BLaER1 (cell line): ENCODE data around the gene ITGA11.
A peak's percentile ranks its signal among the peaks of the same experiment; 100 is the strongest.

ENCODE experiments used
- H3K27ac ChIP-seq: shearing (Covaris generic); formaldehyde crosslinking; 2 replicates; pipeline ENCODE4 v1.8.1; 2022
- H3K27me3 ChIP-seq: shearing (Covaris generic); formaldehyde crosslinking; 2 replicates; pipeline ENCODE4 v1.8.1; 2022
- H3K36me3 ChIP-seq: shearing (Covaris generic); formaldehyde crosslinking; 2 replicates; pipeline ENCODE4 v1.8.1; 2022
- H3K4me1 ChIP-seq: shearing (Covaris generic); formaldehyde crosslinking; 2 replicates; pipeline ENCODE4 v1.8.1; 2022
- H3K4me2 ChIP-seq: shearing (Covaris generic); formaldehyde crosslinking; 2 replicates; pipeline ENCODE4 v1.8.1; 2022
- H3K4me3 ChIP-seq: shearing (Covaris generic); formaldehyde crosslinking; 2 replicates; pipeline ENCODE4 v1.8.1; 2022
- H3K9ac ChIP-seq: shearing (Covaris generic); formaldehyde crosslinking; 2 replicates; pipeline ENCODE4 v1.8.1; 2022
- H3K9me3 ChIP-seq: shearing (Covaris generic); formaldehyde crosslinking; 2 replicates; pipeline ENCODE4 v1.8.1; 2022
- H4K20me1 ChIP-seq: shearing (Covaris generic); formaldehyde crosslinking; 2 replicates; pipeline ENCODE4 v1.8.1; 2022
- Cebpa-rat ChIP-seq: shearing (Covaris generic); IDR thresholded peaks from 2 replicates; pipeline ENCODE4 v1.8.1; 2022

Gene ITGA11

DNA sequence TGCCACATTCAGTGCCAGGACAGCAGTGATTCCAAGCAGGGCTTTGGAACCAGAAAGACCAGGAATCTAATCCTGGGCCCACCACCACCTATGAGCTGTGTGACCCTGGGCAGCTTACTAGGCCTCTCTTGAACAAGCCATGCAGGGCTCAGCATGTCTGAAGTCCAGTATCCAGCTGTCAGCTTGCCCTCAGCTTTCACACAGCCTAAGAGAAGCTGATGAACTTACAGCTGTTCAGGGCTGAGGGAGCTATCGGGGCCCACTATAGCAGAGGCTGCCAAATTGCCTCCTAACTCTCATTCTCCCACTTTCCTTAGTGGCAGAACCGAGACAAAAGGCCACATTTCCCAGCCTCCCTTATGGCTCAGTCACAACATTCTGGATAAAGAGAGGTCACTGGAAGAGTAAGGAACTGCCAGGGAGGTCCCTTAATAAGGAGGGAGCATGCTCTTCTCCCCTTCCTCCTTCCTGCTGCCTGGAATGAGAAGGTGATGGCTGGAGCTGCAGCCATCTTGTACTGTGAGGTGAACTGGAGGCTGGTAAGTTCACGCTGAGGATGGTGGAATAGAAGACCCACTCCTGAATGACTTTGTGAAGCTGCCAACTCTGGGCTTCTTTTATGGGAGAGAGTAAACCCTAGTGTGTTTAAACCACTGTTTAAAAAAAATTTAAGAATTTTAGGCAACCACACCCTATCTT is 120.0 kb downstream of the ITGA11 start:
- no peak overlapping the region for H3K4me2 ChIP-seq
- no peak overlapping the region for H3K4me3 ChIP-seq
- H3K9ac ChIP-seq, result no peak overlapping the region
- no peaks in the 10 kb centered on the region for H3K27me3 ChIP-seq
- H3K9me3 ChIP-seq, result no peaks in the 10 kb centered on the region
- peaks cover 21% of the 10 kb centered on the region for H3K4me1 ChIP-seq
- H3K36me3 ChIP-seq, result no peaks in the 10 kb centered on the region
- H4K20me1 ChIP-seq, result no peaks in the 10 kb centered on the region
- no peak for TF ChIP-seq Cebpa-rat
- H3K27ac ChIP-seq, result no peak overlapping the region

DNA sequence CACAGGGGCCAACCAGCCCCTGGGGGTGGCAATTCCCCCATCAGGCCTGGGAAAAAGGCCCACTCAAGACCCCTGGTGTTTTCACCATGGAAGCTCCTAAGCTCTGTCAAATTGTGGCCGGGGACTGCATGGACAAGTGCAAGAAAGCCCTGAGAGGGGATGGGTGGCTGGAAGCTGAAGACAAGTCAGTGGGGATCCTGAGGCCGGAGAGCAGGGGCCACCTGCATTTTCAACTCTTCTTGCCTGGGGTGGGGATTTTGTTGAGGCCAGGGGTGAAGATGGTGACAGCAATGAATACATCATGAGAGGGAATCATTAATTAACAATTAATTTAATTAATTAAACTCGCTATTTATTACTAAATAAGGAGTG is 120.5 kb downstream of the ITGA11 start:
- Histone ChIP-seq H3K9ac (no peak overlapping the region), H3K9me3 (no peaks in the 10 kb centered on the region), H3K27me3 (no peaks in the 10 kb centered on the region), H3K36me3 (no peaks in the 10 kb centered on the region), H3K4me2 (no peak overlapping the region), H3K4me3 (no peak overlapping the region), H3K4me1 (peaks cover 24% of the 10 kb centered on the region), H3K27ac (no peak overlapping the region), H4K20me1 (no peaks in the 10 kb centered on the region)
- TF ChIP-seq Cebpa-rat, result no peak

DNA sequence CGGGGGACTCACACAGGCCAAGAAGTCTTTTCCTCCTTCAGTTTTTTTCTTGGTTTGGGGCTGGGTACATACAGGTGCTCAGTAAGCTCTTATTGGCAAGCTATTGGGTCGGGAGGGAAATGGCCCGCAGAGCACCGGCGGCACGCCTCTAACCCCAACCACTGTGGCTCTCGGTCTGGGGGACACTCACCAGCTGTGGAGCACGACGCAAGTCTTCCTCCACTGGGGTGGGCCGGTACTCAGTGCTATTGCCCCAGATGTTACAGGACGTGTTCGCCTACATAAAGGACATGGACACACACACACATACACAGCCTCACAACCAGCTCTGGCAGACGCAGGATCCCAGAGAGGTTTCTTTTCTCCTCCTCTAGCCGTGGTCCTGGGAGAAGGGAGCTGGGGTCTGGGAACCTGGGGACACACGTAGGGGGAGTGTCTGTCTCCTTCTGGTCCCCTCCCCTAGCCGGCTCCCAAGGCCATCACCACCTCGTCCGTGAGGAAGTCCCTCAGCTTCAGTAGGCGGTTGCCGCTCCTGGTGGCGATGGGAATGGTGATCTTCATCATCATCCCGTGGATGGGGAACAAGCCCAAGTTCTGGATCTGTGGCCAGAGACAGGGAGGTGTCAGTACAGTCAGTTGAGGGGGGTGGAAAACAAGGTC is 121.0 kb downstream of the ITGA11 start:
- no peak for TF ChIP-seq Cebpa-rat
- Histone ChIP-seq H3K36me3 (no peaks in the 10 kb centered on the region), H3K4me2 (no peak overlapping the region; the same call in 1 of the 2 replicates), H3K9me3 (no peaks in the 10 kb centered on the region), H3K27ac (no peak overlapping the region), H4K20me1 (no peaks in the 10 kb centered on the region), H3K4me3 (no peak overlapping the region), H3K4me1 (peaks cover 22% of the 10 kb centered on the region), H3K27me3 (no peaks in the 10 kb centered on the region), H3K9ac (no peak overlapping the region)

GRCh38 chr15:68310178-68310803 is 121.7 kb downstream of the ITGA11 start:
- Histone ChIP-seq H3K27me3 (no peaks in the 10 kb centered on the region), H3K9ac (no peak overlapping the region), H3K27ac (no peak overlapping the region), H3K4me2 (no peak overlapping the region; the same call in 1 of the 2 replicates), H3K4me1 (peaks cover 15% of the 10 kb centered on the region), H3K9me3 (no peaks in the 10 kb centered on the region), H4K20me1 (no peaks in the 10 kb centered on the region), H3K36me3 (no peaks in the 10 kb centered on the region), H3K4me3 (no peak overlapping the region)
- no peak for TF ChIP-seq Cebpa-rat

DNA sequence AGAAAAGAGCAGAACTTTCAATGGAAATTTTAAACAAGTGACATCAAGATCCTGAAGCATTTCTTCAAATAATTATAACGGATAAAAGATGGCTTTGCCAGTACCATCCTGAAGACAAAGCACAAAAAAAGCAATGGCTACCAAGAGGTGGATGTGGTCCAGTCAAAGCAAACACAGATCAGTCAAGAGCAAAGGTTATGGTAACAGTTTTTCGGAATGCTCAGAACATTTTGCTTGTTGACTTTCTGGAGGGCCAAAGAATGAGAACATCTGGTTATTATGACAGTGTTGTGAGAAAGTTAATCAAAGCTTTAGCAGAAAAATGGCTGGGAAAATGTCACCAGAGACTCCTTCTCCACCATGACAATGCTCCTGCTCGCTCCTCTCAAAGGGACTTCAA is 122.9 kb downstream of the ITGA11 start:
- Histone ChIP-seq H3K27ac (no peak overlapping the region), H4K20me1 (no peaks in the 10 kb centered on the region), H3K4me2 (no peak overlapping the region), H3K36me3 (no peaks in the 10 kb centered on the region; the same call in 1 of the 2 replicates), H3K9me3 (no peaks in the 10 kb centered on the region), H3K4me1 (peaks cover 14% of the 10 kb centered on the region; the same call in 1 of the 2 replicates), H3K4me3 (no peak overlapping the region), H3K27me3 (no peaks in the 10 kb centered on the region), H3K9ac (no peak overlapping the region)
- TF ChIP-seq Cebpa-rat, result no peak

- H3K4me1 ChIP-seq, result peaks cover 14% of the 10 kb centered on the region; the same call in 1 of the 2 replicates
- H3K4me2 ChIP-seq, result 0 out of 2 replicates have a peak overlapping the region, but pooled peaks have one; percentile 85
- no peaks in the 10 kb centered on the region; the same call in 1 of the 2 replicates for H3K36me3 ChIP-seq
- no peaks in the 10 kb centered on the region for H4K20me1 ChIP-seq
- no peak overlapping the region for H3K4me3 ChIP-seq
- no peaks in the 10 kb centered on the region for H3K9me3 ChIP-seq
- TF ChIP-seq Cebpa-rat, result no peak
- no peaks in the 10 kb centered on the region for H3K27me3 ChIP-seq
- no peak overlapping the region for H3K9ac ChIP-seq
- H3K27ac ChIP-seq, result no peak overlapping the region
These were observed 124.6 kb downstream of the ITGA11 start for GRCh38 chr15:68307131-68307928.

- no peak overlapping the region for H3K4me2 ChIP-seq
- H3K27me3 ChIP-seq, result no peaks in the 10 kb centered on the region
- no peaks in the 10 kb centered on the region; the same call in 1 of the 2 replicates for H3K36me3 ChIP-seq
- no peaks in the 10 kb centered on the region for H3K9me3 ChIP-seq
- H3K4me1 ChIP-seq, result peaks cover 10% of the 10 kb centered on the region; the same call in 1 of the 2 replicates
- H4K20me1 ChIP-seq, result no peaks in the 10 kb centered on the region
- TF ChIP-seq Cebpa-rat, result no peak
- H3K4me3 ChIP-seq, result no peak overlapping the region
- H3K9ac ChIP-seq, result no peak overlapping the region
- H3K27ac ChIP-seq, result no peak overlapping the region
These were observed 126.5 kb downstream of the ITGA11 start for GRCh38 chr15:68305420-68305871.

DNA sequence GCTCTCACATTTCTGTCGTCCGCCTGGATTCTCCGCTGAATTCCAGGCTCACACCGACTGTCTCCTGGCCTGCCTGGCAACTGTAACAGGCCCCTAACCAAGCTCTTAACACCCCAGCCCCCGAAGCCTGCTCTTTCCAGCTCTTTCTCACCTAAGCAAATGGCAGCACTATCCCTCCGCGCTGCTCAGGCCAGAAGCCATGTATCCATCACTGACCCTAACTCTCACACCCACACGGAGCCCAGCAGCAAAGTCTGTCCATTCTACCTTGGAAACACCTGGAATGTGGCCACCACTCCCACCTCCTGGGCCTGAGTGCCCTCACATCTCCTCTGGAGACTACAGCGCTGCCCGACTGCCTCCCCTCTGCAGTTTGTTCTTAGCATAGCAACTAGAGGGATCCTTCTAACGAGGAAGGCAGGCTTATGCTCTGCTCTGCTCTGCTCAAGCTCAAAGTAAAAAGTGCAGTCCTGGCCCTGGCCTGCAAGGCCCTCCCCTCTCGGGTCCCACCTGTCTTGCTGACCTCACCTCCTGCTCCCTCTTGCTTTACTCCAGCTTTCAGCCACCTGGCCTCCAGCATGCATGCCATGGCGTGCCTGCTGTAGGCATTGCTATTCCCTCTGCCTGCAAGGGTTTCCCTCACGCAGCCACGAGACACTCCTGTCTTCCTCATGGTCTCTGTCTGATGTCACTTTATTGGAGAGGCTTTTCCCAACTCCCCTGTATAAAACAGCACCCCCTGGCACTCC is 127.2 kb downstream of the ITGA11 start:
- Histone ChIP-seq H3K27ac (no peak overlapping the region), H3K4me3 (no peak overlapping the region), H3K4me2 (no peak overlapping the region), H3K36me3 (no peaks in the 10 kb centered on the region; the same call in 1 of the 2 replicates), H3K27me3 (no peaks in the 10 kb centered on the region), H4K20me1 (no peaks in the 10 kb centered on the region), H3K9me3 (no peaks in the 10 kb centered on the region), H3K9ac (0 out of 2 replicates have a peak overlapping the region, but pooled peaks have one; percentile 19), H3K4me1 (peaks cover 12% of the 10 kb centered on the region)
- no peak for TF ChIP-seq Cebpa-rat
